Neural cell (in vitro differentiated cells): Measurements from ENCODE around the gene TMSB4Y. TPM values are rescaled to one million over a fixed set of nuclear protein-coding genes. Genes with fewer than 3 reads are reported as not detected.

Experiments
- H2AFZ ChIP-seq: fragments of 200-600, 300-800 bp; sonication (generic), shearing (Covaris generic); 2 replicates; pipeline ENCODE4 v1.6.0; 2014; ENCODE audit warnings: low read depth, mild to moderate bottlenecking, antibody characterized with exemption, low read length, moderate library complexity
- H3F3A ChIP-seq: fragments of 200-600 bp; shearing (Covaris generic); 2 replicates; pipeline ENCODE4 v1.6.1; 2016; ENCODE audit warnings: mild to moderate bottlenecking, moderate library complexity, mixed read lengths, antibody characterized with exemption, low read length; ENCODE audit not compliant: insufficient read depth, poor library complexity, severe bottlenecking
- H3K27ac ChIP-seq: fragments of 200-600, 300-800 bp; sonication (generic), shearing (Covaris generic); 2 replicates; pipeline ENCODE4 v1.5.1; 2014; ENCODE audit warnings: mild to moderate bottlenecking, low read length, moderate library complexity
- H3K27me3 ChIP-seq: fragments of 300-800, 200-600 bp; sonication (generic), shearing (Covaris generic); 2 replicates; pipeline ENCODE4 v1.6.0; 2014; ENCODE audit warnings: mild to moderate bottlenecking, low read depth, low read length, moderate library complexity; ENCODE audit not compliant: insufficient read depth
- H3K36me3 ChIP-seq: fragments of 300-800, 200-600 bp; sonication (generic), shearing (Covaris generic); 2 replicates; pipeline ENCODE4 v1.5.1; 2014; ENCODE audit warnings: mild to moderate bottlenecking, antibody characterized with exemption, low read length, moderate library complexity; ENCODE audit not compliant: insufficient read depth
- H3K4me2 ChIP-seq: fragments of 300-800, 200-600 bp; sonication (generic), shearing (Covaris generic); 2 replicates; pipeline ENCODE4 v1.6.0; 2014; ENCODE audit warnings: mild to moderate bottlenecking, low read length
- H3K4me3 ChIP-seq: fragments of 300-800, 200-600 bp; sonication (generic), shearing (Covaris generic); 2 replicates; pipeline ENCODE4 v1.5.1; 2014; ENCODE audit warnings: mild to moderate bottlenecking, low read length, moderate library complexity
- H3K79me2 ChIP-seq: fragments of 200-600 bp; shearing (Covaris generic); replicated peaks from 2 replicates; pipeline ENCODE4 v1.6.0; 2014; ENCODE audit warnings: mild to moderate bottlenecking, low read length, moderate library complexity; ENCODE audit not compliant: insufficient read depth
- H3K9ac ChIP-seq: fragments of 300-800, 200-600 bp; sonication (generic), shearing (Covaris generic); 2 replicates; pipeline ENCODE4 v1.6.1; 2016; ENCODE audit warnings: mild to moderate bottlenecking, low read length, mixed read lengths
- H3K9me2 ChIP-seq: fragments of 200-600 bp; shearing (Covaris generic); 2 replicates; pipeline ENCODE4 v1.6.1; 2016; ENCODE audit warnings: mild to moderate bottlenecking, low read length, mixed read lengths; ENCODE audit not compliant: insufficient read depth
- H3K9me3 ChIP-seq: fragments of 200-600, 300-800 bp; sonication (generic), shearing (Covaris generic); 2 replicates; pipeline ENCODE4 v1.6.1; 2016; ENCODE audit warnings: mild to moderate bottlenecking, mixed run types, low read length, moderate library complexity, mixed read lengths
- H4K20me1 ChIP-seq: fragments of 200-600 bp; shearing (Covaris generic); 2 replicates; pipeline ENCODE4 v1.6.1; 2016; ENCODE audit warnings: mild to moderate bottlenecking, mixed run types; ENCODE audit not compliant: insufficient read depth
- EP300 ChIP-seq: fragments of 450-650 bp; conservative IDR thresholded peaks from 2 replicates; pipeline ENCODE4 v1.6.1; 2014; ENCODE audit warnings: antibody characterized with exemption, mild to moderate bottlenecking, moderate library complexity; ENCODE audit not compliant: poor library complexity, severe bottlenecking
- EZH2 ChIP-seq: fragments of 200-600, 300-800 bp; shearing (Covaris generic), sonication (generic); IDR thresholded peaks from 2 replicates; pipeline ENCODE4 v1.6.1; 2014; ENCODE audit warnings: antibody characterized with exemption, low read length, borderline replicate concordance, mild to moderate bottlenecking; ENCODE audit not compliant: insufficient read depth, poor library complexity, severe bottlenecking
- MXI1 ChIP-seq: fragments of 450-650 bp; conservative IDR thresholded peaks from 2 replicates; pipeline ENCODE4 v1.6.1; 2014; ENCODE audit warnings: antibody characterized with exemption, mild to moderate bottlenecking; ENCODE audit not compliant: poor library complexity, severe bottlenecking
- POLR2AphosphoS5 ChIP-seq: IDR thresholded peaks from 2 replicates; pipeline ENCODE4 v1.6.1; 2012
- RAD21 ChIP-seq: fragments of 450-650 bp; conservative IDR thresholded peaks from 2 replicates; pipeline ENCODE4 v1.6.1; 2014; ENCODE audit warnings: antibody characterized with exemption, mild to moderate bottlenecking, moderate library complexity
- REST ChIP-seq: IDR thresholded peaks from 2 replicates; pipeline ENCODE4 v1.6.1; 2012; ENCODE audit warnings: borderline replicate concordance
- SMC3 ChIP-seq: fragments of 450-650 bp; conservative IDR thresholded peaks from 2 replicates; pipeline ENCODE4 v1.6.1; 2014; ENCODE audit warnings: antibody characterized with exemption, mild to moderate bottlenecking, moderate library complexity; ENCODE audit not compliant: poor library complexity
- TAF1 ChIP-seq: IDR thresholded peaks from 2 replicates; pipeline ENCODE4 v1.6.1; 2012; ENCODE audit warnings: low read depth
- polyA plus RNA-seq: library from polyadenylated mRNA; depleted of rRNA; stranded (reverse); fragments of >200 nt; gene quantifications from 2 replicates; pipeline ENCODE4 v1.2.3, GENCODE V29; 2014
- TF ChIP-seq, protein P1 (sequence below): fragments of 450-650 bp; IDR thresholded peaks from 2 replicates; pipeline ENCODE4 v1.5.1; 2014; ENCODE audit warnings: antibody characterized with exemption, mild to moderate bottlenecking, moderate library complexity; ENCODE audit not compliant: poor library complexity, severe bottlenecking

The TMSB4Y gene
- polyA plus RNA-seq, 1 donor from 2014 or later = 17.4 TPM

- H3K9ac ChIP-seq = no peak overlapping the region
- H3K9me2 ChIP-seq = no peaks in the 10 kb centered on the region
- no peak overlapping the region for H2AFZ ChIP-seq
- no peaks in the 10 kb centered on the region for H3K27me3 ChIP-seq
- H3F3A ChIP-seq = no peaks in the 10 kb centered on the region
- no peak overlapping the region for H3K27ac ChIP-seq
- no peaks in the 10 kb centered on the region for H3K9me3 ChIP-seq
- no peak overlapping the region for H3K4me2 ChIP-seq
- no peaks in the 10 kb centered on the region for H3K36me3 ChIP-seq
- no peaks in the 10 kb centered on the region for H4K20me1 ChIP-seq
- no peak overlapping the region for H3K4me3 ChIP-seq
- no peaks in the 10 kb centered on the region for H3K79me2 ChIP-seq
- TF ChIP-seq EP300 (no peak), TAF1 (no peak), POLR2AphosphoS5 (no peak), EZH2 (no peak), REST (no peak), MXI1 (no peak), RAD21 (no peak), SMC3 (no peak)
- TF ChIP-seq, protein P1, sequence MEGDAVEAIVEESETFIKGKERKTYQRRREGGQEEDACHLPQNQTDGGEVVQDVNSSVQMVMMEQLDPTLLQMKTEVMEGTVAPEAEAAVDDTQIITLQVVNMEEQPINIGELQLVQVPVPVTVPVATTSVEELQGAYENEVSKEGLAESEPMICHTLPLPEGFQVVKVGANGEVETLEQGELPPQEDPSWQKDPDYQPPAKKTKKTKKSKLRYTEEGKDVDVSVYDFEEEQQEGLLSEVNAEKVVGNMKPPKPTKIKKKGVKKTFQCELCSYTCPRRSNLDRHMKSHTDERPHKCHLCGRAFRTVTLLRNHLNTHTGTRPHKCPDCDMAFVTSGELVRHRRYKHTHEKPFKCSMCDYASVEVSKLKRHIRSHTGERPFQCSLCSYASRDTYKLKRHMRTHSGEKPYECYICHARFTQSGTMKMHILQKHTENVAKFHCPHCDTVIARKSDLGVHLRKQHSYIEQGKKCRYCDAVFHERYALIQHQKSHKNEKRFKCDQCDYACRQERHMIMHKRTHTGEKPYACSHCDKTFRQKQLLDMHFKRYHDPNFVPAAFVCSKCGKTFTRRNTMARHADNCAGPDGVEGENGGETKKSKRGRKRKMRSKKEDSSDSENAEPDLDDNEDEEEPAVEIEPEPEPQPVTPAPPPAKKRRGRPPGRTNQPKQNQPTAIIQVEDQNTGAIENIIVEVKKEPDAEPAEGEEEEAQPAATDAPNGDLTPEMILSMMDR = no peak
Measured at GRCh38 chrY:13671122-13671521, 32.6 kb upstream of the TMSB4Y start.

GRCh38 chrY:13702276-13702675, 1.4 kb upstream of the TMSB4Y start:
- Histone ChIP-seq H3K4me2 (no peak overlapping the region), H3K4me3 (no peak overlapping the region), H3K9me3 (no peaks in the 10 kb centered on the region), H3K9me2 (no peaks in the 10 kb centered on the region), H4K20me1 (no peaks in the 10 kb centered on the region), H3K9ac (no peak overlapping the region), H3F3A (no peaks in the 10 kb centered on the region), H3K79me2 (peaks cover 5% of the 10 kb centered on the region), H3K36me3 (no peaks in the 10 kb centered on the region), H3K27ac (no peak overlapping the region), H3K27me3 (no peaks in the 10 kb centered on the region), H2AFZ (no peak overlapping the region)
- TF ChIP-seq REST (no peak), MXI1 (no peak), SMC3 (no peak), EZH2 (no peak), RAD21 (no peak), TAF1 (no peak), POLR2AphosphoS5 (no peak), EP300 (no peak)
- TF ChIP-seq, protein P1 = no peak
